HCT116 (cell line): Measurements from ENCODE around the gene SH2D6. TPM values are rescaled to one million over a fixed set of nuclear protein-coding genes. Genes with fewer than 3 reads are reported as not detected.
"Not testable (repeated sequence)": the region's sequence is repeated elsewhere in the genome, so short reads cannot be mapped to it uniquely, and the experiment has no call there.

Experiments used
- ATAC-seq: fragments of 200-7000 bp; cut with Tn5 transposase; 2 replicates; pipeline ENCODE4 v1.9.1; 2020; ENCODE audit warnings: mild to moderate bottlenecking, moderate library complexity
- BruUV-seq: library from RNA; stranded (reverse); fragments of 400-500 nt; replicated peaks from 2 replicates; lab custom pipeline; 2021; lab: Mats Ljungman, UMichigan
- CTCF ChIA-PET: fragments of 300-600 bp; sonication (Branson Sonifier 250); formaldehyde crosslinking; loops from one replicate; lab custom pipeline; 2021; ENCODE audit warnings: antibody characterized with exemption; lab: Charles Lee
- POLR2A ChIA-PET: fragments of 300-600, 350-600 bp; sonication (Branson Sonifier 250); formaldehyde crosslinking; loops from one replicate; lab custom pipeline; 2021; ENCODE audit warnings: antibody characterized with exemption; lab: Charles Lee
- RAD21 ChIA-PET, 2 experiments: fragments of 300-600 bp; sonication (Branson Sonifier 250); formaldehyde crosslinking; loops; one replicate each; lab custom pipeline; 2023; ENCODE audit warnings: low total read pairs in 2 of 2; ENCODE audit not compliant: uncharacterized antibody in 2 of 2, unreplicated experiment in 2 of 2, low non-redundant PET in 1 of 2; lab: Charles Lee
- DNase-seq: peaks from one replicate; pipeline ENCODE4 v3.0.0-alpha.2; 2010; ENCODE audit warnings: low read depth, low spot score
- H2AFZ ChIP-seq: fragments of 200-600 bp; shearing (Covaris generic), sonication (generic); 2 replicates; pipeline ENCODE4 v1.6.1; 2017; ENCODE audit warnings: low read depth, mixed run types, mixed read lengths, antibody characterized with exemption, low read length; ENCODE audit not compliant: poor library complexity, severe bottlenecking
- H3K27ac ChIP-seq: 2 replicates; pipeline ENCODE4 v1.5.1; 2012; ENCODE audit warnings: low read depth, low read length
- H3K27me3 ChIP-seq: fragments of 200-600 bp; sonication (generic); 2 replicates; pipeline ENCODE4 v1.6.1; 2016; ENCODE audit warnings: mixed run types, low read length, mixed read lengths; ENCODE audit not compliant: insufficient read depth
- H3K36me3 ChIP-seq, 2 experiments: fragments of 200-500 bp in 1 of 2; fragments of 200-600 bp in 1 of 2; sonication (Bioruptor generic) in 1 of 2; sonication (generic) in 1 of 2; 2 replicates each; pipeline versions ENCODE4 v1.5.1 to v1.6.1; 2014 to 2016; ENCODE audit warnings: low read length in 2 of 2, inconsistent platforms in 1 of 2, mixed read lengths in 1 of 2, mixed run types in 1 of 2; ENCODE audit not compliant: insufficient read depth in 2 of 2, control insufficient read depth in 1 of 2
- H3K4me1 ChIP-seq, 2 experiments: fragments of 200-600 bp in 1 of 2; sonication (generic) in 1 of 2; 2 replicates each; pipeline versions ENCODE4 v1.5.1 to v1.6.1; 2012 to 2017; ENCODE audit warnings: low read length in 2 of 2, inconsistent platforms in 1 of 2, mild to moderate bottlenecking in 1 of 2, mixed read lengths in 1 of 2, mixed run types in 1 of 2, moderate library complexity in 1 of 2; ENCODE audit not compliant: insufficient read depth in 2 of 2, control insufficient read depth in 1 of 2
- H3K4me2 ChIP-seq: fragments of 200-600 bp; sonication (generic); 2 replicates; pipeline ENCODE4 v1.6.1; 2017; ENCODE audit warnings: mixed run types, low read length, mixed read lengths
- H3K4me3 ChIP-seq, 2 experiments: fragments of 200-600 bp in 1 of 2; sonication (generic) in 1 of 2; replicated peaks in 1 of 2; 2 replicates each; pipeline ENCODE4 v1.5.1; 2011 to 2016; ENCODE audit warnings: low read length in 2 of 2, control low read depth in 1 of 2, low read depth in 1 of 2, mild to moderate bottlenecking in 1 of 2, mixed read lengths in 1 of 2, mixed run types in 1 of 2
- H3K79me2 ChIP-seq: fragments of 200-600 bp; sonication (generic); 2 replicates; pipeline ENCODE4 v1.6.1; 2017; ENCODE audit warnings: mild to moderate bottlenecking, mixed run types, low read length, moderate library complexity, mixed read lengths; ENCODE audit not compliant: insufficient read depth
- H3K9ac ChIP-seq: fragments of 200-600 bp; sonication (generic); 2 replicates; pipeline ENCODE4 v1.6.1; 2016; ENCODE audit warnings: low read length, mixed read lengths
- H3K9me2 ChIP-seq: fragments of 200-600 bp; sonication (generic), shearing (Covaris generic); 2 replicates; pipeline ENCODE4 v1.6.1; 2017; ENCODE audit warnings: mixed run types, mild to moderate bottlenecking, moderate library complexity; ENCODE audit not compliant: insufficient read depth
- H3K9me3 ChIP-seq, 2 experiments: fragments of 200-500 bp in 1 of 2; fragments of 200-600 bp in 1 of 2; sonication (Bioruptor generic) in 1 of 2; sonication (generic) in 1 of 2; 2 replicates each; pipeline ENCODE4 v1.6.1; 2014 to 2017; ENCODE audit warnings: low read length in 2 of 2, mixed read lengths in 2 of 2, inconsistent platforms in 1 of 2, low read depth in 1 of 2, mild to moderate bottlenecking in 1 of 2, mixed run types in 1 of 2, moderate library complexity in 1 of 2; ENCODE audit not compliant: control insufficient read depth in 1 of 2, insufficient read depth in 1 of 2
- H4K20me1 ChIP-seq: fragments of 200-600 bp; sonication (generic), shearing (Covaris generic); 2 replicates; pipeline ENCODE4 v1.6.1; 2017; ENCODE audit warnings: mixed run types, mild to moderate bottlenecking, moderate library complexity; ENCODE audit not compliant: insufficient read depth
- CBX3 ChIP-seq: IDR thresholded peaks from 2 replicates; pipeline ENCODE4 v1.6.1; 2012; ENCODE audit warnings: low read depth
- CTCF ChIP-seq, 3 experiments: fragments of 200-600 bp in 1 of 3; sonication (generic) in 1 of 3; IDR thresholded peaks in 2 of 3; conservative IDR thresholded peaks in 1 of 3; 2 replicates each; pipeline ENCODE4 v1.5.1; 2012 to 2017; ENCODE audit warnings: low read depth in 2 of 3, low read length in 2 of 3, antibody characterized with exemption in 1 of 3, borderline replicate concordance in 1 of 3, control low read depth in 1 of 3, mild to moderate bottlenecking in 1 of 3, mixed read lengths in 1 of 3, mixed run types in 1 of 3, moderate library complexity in 1 of 3; ENCODE audit not compliant: insufficient read depth in 1 of 3
- ELF1 ChIP-seq: IDR thresholded peaks from 2 replicates; pipeline ENCODE4 v1.6.1; 2012; ENCODE audit warnings: low read depth, borderline replicate concordance
- MAX ChIP-seq: IDR thresholded peaks from 2 replicates; pipeline ENCODE4 v1.6.1; 2012
- POLR2A ChIP-seq: IDR thresholded peaks from 2 replicates; pipeline ENCODE4 v1.7.0; 2011; ENCODE audit warnings: borderline replicate concordance; ENCODE audit not compliant: insufficient read depth, insufficient read length; ENCODE audit errors: extremely low read depth
- POLR2AphosphoS5 ChIP-seq: IDR thresholded peaks from 2 replicates; pipeline ENCODE4 v1.6.1; 2011; ENCODE audit warnings: mild to moderate bottlenecking, low read depth, low read length, moderate library complexity
- SIN3A ChIP-seq: IDR thresholded peaks from 2 replicates; pipeline ENCODE4 v1.6.1; 2012; ENCODE audit warnings: low read depth
- ZNF274 ChIP-seq: fragments of 200-500 bp; sonication (Bioruptor generic); IDR thresholded peaks from 2 replicates; pipeline ENCODE4 v1.6.1; 2014; ENCODE audit warnings: mild to moderate bottlenecking, low read depth, low read length, inconsistent platforms
- intact Hi-C: fragments of 100-400 bp; cut with micrococcal nuclease; formaldehyde crosslinking; loops from 2 replicates; pipeline ENCODE4 v1.10.0; 2022
- total RNA-seq: library from RNA; stranded (reverse); gene quantifications from one replicate; pipeline ENCODE4 v1.2.1, GENCODE V29; 2021; ENCODE audit not compliant: unreplicated experiment
- TF ChIP-seq, protein P1 (sequence below): IDR thresholded peaks from 2 replicates; pipeline ENCODE4 v1.6.1; 2011; ENCODE audit warnings: mild to moderate bottlenecking, low read length, moderate library complexity; ENCODE audit not compliant: insufficient replicate concordance; ENCODE audit errors: extremely low read depth

SH2D6 gene
- total RNA-seq, 1 experiment from 2014 or later = 2.7 TPM

- ChIA-PET RAD21 (no interaction called here), POLR2A (interaction anchor here (4.1 kb wide), 1 partner anchor 100 kb away, joined by 11 read pairs; the partner anchor contains the start of gene MAT2A), CTCF (interaction anchor here (1.4 kb wide), 1 partner anchor 19 kb away, joined by 3 read pairs; no protein-coding TSS in a partner anchor)
- no peak for DNase-seq
- no TSS peak for BruUV-seq
- Histone ChIP-seq H3K4me2 (no peak overlapping the region), H3K36me3 (no peaks in the 10 kb centered on the region), H3K27ac (no peak overlapping the region), H3K4me3 (no peak overlapping the region), H3K79me2 (no peaks in the 10 kb centered on the region), H2AFZ (no peak overlapping the region), H3K9ac (no peak overlapping the region), H4K20me1 (no peaks in the 10 kb centered on the region), H3K27me3 (no peaks in the 10 kb centered on the region), H3K9me2 (no peaks in the 10 kb centered on the region), H3K4me1 (peaks cover 8 to 16% of the 10 kb centered on the region in 2 experiments; a peak in 3 of 4 replicates), H3K9me3 (no peaks in the 10 kb centered on the region)
- ATAC-seq = no peak
- intact Hi-C loops = no loop called here
- TF ChIP-seq POLR2A (no peak), POLR2AphosphoS5 (no peak), CTCF (IDR thresholded peaks at IDR 0.05 in 2 of 3, conservative IDR thresholded peaks at IDR 0.05 in 1 of 3; ENCODE audit: borderline replicate concordance in 1 of 3, insufficient read depth in 1 of 3, low read depth in 2 of 3, low read length in 2 of 3) (no peak), SIN3A (no peak), ELF1 (no peak), ZNF274 (no peak), CBX3 (no peak), MAX (no peak)
- TF ChIP-seq, protein P1, sequence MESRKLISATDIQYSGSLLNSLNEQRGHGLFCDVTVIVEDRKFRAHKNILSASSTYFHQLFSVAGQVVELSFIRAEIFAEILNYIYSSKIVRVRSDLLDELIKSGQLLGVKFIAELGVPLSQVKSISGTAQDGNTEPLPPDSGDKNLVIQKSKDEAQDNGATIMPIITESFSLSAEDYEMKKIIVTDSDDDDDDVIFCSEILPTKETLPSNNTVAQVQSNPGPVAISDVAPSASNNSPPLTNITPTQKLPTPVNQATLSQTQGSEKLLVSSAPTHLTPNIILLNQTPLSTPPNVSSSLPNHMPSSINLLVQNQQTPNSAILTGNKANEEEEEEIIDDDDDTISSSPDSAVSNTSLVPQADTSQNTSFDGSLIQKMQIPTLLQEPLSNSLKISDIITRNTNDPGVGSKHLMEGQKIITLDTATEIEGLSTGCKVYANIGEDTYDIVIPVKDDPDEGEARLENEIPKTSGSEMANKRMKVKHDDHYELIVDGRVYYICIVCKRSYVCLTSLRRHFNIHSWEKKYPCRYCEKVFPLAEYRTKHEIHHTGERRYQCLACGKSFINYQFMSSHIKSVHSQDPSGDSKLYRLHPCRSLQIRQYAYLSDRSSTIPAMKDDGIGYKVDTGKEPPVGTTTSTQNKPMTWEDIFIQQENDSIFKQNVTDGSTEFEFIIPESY = no peak
Measured at GRCh38 chr2:85439025-85439472, 20.5 kb downstream of the SH2D6 start.

DNA sequence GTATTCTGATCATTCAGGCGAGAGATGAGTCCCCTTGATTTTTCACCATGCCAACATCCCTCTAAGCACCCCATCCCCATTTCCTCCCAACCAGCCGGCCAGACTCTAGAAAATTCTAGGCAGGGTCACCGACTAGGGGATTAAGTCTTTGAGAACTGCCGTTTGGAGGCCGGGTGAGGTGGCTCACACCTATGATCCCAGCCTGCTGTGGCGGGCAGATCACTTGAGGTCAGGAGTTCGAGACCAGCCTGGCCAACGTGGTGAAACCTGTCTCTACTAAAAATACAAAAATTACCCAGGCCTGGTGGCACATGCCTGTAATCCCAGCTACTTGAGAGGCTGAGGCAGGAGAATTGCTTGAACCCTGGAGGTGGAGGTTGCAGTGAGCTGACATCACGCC is 21.1 kb downstream of the SH2D6 start:
- H3K36me3 ChIP-seq, H3K27ac ChIP-seq, H3K27me3 ChIP-seq, ATAC-seq, RAD21 ChIA-PET, DNase-seq, H2AFZ ChIP-seq, H4K20me1 ChIP-seq, H3K9me2 ChIP-seq, intact Hi-C loops, H3K4me2 ChIP-seq, BruUV-seq, H3K9me3 ChIP-seq, H3K9ac ChIP-seq, H3K4me3 ChIP-seq, CTCF ChIA-PET, H3K79me2 ChIP-seq: not testable (repeated sequence)
- POLR2A ChIA-PET = interaction anchor here (4.1 kb wide), 1 partner anchor 99 kb away, joined by 11 read pairs; the partner anchor contains the start of gene MAT2A
- peaks cover 6 to 17% of the 10 kb centered on the region in 2 experiments; a peak in 2 of 4 replicates for H3K4me1 ChIP-seq
